Measurements from ENCODE around the gene NPTN. TPM values are rescaled to one million over a fixed set of nuclear protein-coding genes. Genes with fewer than 3 reads are reported as not detected.

The NPTN gene
- total RNA-seq, 1 donor from 2014 or later: 139 TPM

DNA sequence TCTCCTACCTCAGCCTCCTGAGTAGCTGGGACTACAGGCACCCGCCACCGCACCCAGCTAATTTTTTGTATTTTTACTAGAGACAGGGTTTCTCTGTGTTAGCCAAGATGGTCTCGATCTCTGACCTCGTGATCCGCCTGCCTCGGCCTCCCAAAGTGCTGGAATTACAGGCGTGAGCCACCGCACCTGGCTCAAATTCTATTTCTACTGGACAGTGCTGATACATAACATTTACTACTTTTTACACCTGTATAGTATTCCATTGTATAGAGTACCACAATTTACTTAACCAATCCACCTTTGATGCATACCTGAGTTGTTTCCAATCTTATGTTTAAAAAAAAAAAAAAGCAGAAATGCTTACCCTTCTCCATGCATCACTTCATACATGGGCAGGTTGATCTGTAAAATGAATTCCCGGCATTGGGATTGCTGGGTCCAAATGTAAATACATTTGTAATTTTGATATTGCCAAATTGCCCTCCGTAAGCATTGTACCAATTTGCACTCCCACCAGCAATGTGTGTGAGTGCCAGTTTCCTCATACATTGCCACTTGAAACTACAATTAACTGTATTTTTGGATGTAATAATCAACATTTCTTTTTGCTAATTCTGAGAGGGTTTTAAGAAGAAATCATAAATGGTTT is 94.5 kb downstream of the NPTN start:
- H3K9me3 ChIP-seq: no peaks in the 10 kb centered on the region
- TF ChIP-seq, protein P1, sequence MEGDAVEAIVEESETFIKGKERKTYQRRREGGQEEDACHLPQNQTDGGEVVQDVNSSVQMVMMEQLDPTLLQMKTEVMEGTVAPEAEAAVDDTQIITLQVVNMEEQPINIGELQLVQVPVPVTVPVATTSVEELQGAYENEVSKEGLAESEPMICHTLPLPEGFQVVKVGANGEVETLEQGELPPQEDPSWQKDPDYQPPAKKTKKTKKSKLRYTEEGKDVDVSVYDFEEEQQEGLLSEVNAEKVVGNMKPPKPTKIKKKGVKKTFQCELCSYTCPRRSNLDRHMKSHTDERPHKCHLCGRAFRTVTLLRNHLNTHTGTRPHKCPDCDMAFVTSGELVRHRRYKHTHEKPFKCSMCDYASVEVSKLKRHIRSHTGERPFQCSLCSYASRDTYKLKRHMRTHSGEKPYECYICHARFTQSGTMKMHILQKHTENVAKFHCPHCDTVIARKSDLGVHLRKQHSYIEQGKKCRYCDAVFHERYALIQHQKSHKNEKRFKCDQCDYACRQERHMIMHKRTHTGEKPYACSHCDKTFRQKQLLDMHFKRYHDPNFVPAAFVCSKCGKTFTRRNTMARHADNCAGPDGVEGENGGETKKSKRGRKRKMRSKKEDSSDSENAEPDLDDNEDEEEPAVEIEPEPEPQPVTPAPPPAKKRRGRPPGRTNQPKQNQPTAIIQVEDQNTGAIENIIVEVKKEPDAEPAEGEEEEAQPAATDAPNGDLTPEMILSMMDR (IDR thresholded peaks at IDR 0.05): no peak
- TF ChIP-seq POLR2AphosphoS5 (IDR thresholded peaks at IDR 0.05; ENCODE audit: insufficient read depth in 1 of 2, low read depth in 1 of 2): no peak
- no peak for TF ChIP-seq POLR2A (IDR thresholded peaks at IDR 0.05)
- H3K27ac ChIP-seq: no peak overlapping the region
- no peak overlapping the region for H3K4me3 ChIP-seq
- intact Hi-C loops (cut with DNase I): no loop called here
- no peaks in the 10 kb centered on the region for H3K4me1 ChIP-seq
- no peaks in the 10 kb centered on the region for H3K27me3 ChIP-seq
- DNase-seq (ENCODE audit: extremely low spot score in 2 of 2): no peak
- H3K36me3 ChIP-seq: no peaks in the 10 kb centered on the region

DNA sequence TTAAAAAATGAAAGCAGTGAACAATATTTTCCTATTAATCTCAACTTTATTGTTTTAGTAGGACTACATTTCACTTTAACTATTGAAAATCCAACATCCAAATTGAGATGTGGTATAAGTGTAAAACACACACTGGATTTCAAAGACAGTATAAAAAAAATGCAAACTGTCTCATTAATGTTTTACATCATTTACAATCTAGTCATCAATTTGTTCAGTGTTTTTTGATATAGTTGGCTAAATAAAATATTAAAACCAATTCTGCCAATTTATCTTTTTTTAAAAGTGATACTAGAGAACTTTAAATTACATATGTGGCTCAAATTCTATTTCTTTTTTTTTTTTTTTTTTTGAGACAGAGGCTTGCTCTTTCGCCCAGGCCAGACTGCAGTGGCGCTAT is 95.1 kb downstream of the NPTN start:
- no peak for TF ChIP-seq POLR2A (IDR thresholded peaks at IDR 0.05)
- no peaks in the 10 kb centered on the region for H3K4me1 ChIP-seq
- H3K36me3 ChIP-seq: no peaks in the 10 kb centered on the region
- no peak overlapping the region for H3K27ac ChIP-seq
- H3K4me3 ChIP-seq: no peak overlapping the region
- H3K9me3 ChIP-seq: no peaks in the 10 kb centered on the region
- no peak for DNase-seq (ENCODE audit: extremely low spot score in 2 of 2)
- no peaks in the 10 kb centered on the region for H3K27me3 ChIP-seq
- intact Hi-C loops (cut with DNase I): no loop called here

DNA sequence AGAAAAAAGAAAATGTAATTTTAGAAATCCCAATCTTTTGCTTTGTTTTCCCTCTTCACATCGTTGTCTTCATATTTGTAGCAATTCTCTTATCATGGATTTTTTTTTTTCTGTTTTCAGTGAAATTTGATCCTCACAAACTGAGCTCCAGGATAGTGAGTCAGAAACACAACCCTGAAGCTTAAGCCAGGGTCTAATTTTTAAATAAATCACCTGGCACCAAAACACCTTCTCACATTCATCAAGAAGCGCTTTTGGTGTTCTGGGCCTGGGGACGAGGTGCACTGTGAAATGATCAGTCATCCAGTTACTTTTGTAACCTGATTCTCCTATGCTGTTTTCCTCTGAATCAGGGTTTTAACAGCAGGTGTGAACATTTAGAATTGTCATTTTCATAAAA is 102.5 kb downstream of the NPTN start:
- H3K27ac ChIP-seq: no peak overlapping the region
- TF ChIP-seq POLR2A (IDR thresholded peaks at IDR 0.05) (no peak), POLR2AphosphoS5 (IDR thresholded peaks at IDR 0.05; ENCODE audit: insufficient read depth in 1 of 2, low read depth in 1 of 2) (no peak)
- TF ChIP-seq, protein P1 (IDR thresholded peaks at IDR 0.05): no peak
- H3K27me3 ChIP-seq: no peaks in the 10 kb centered on the region
- H3K4me1 ChIP-seq: no peaks in the 10 kb centered on the region
- intact Hi-C loops (cut with DNase I): no loop called here
- H3K9me3 ChIP-seq: no peaks in the 10 kb centered on the region
- no peaks in the 10 kb centered on the region for H3K36me3 ChIP-seq
- no peak for DNase-seq (ENCODE audit: extremely low spot score in 2 of 2)
- no peak overlapping the region for H3K4me3 ChIP-seq

DNA sequence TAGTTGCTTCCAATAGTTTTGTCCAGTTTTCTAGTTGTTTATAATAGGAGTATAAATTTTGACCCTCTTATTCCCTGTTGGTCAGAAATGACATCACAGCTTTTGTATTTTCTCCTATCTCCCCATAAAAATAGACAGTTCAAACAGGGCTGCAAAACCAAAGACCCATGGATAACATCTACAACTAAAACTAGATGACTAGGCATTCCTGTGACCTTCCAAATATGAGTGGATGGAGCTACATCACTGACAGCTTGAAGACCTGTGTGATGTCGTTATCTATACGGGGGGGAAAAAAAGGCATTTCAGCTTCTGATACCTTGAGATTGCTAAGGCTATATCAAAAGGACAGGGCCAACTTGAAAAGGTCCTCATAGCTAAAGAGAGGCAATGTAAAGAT is 105.6 kb downstream of the NPTN start:
- H3K4me3 ChIP-seq: no peak overlapping the region
- no peak for DNase-seq (ENCODE audit: extremely low spot score in 2 of 2)
- no peak for TF ChIP-seq POLR2A (IDR thresholded peaks at IDR 0.05)

DNA sequence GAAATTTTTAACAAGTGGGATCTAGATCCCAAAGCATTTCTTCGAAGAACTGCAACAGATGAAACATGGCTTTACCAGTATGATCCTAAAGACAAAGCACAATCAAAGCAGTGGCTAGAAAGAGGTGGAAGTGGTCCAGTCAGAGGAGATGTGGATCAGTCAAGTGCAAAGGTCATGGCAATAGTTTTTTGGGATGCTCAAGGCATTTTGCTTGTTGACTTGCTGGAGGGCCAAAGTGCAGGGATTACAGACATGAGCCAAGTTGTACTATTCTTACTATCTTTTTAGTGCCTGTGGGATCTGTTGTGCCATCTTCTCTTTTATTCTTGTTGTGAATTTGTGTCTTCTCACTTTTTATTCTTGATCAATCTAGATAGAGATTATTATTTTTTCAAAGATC is 108.3 kb downstream of the NPTN start:
- Histone ChIP-seq H3K27me3 (no peaks in the 10 kb centered on the region), H3K4me1 (no peaks in the 10 kb centered on the region), H3K27ac (no peak overlapping the region), H3K36me3 (no peaks in the 10 kb centered on the region), H3K4me3 (no peak overlapping the region), H3K9me3 (no peaks in the 10 kb centered on the region)
- TF ChIP-seq, protein P1 (IDR thresholded peaks at IDR 0.05): no peak
- TF ChIP-seq POLR2A (IDR thresholded peaks at IDR 0.05) (no peak), POLR2AphosphoS5 (IDR thresholded peaks at IDR 0.05; ENCODE audit: insufficient read depth in 1 of 2, low read depth in 1 of 2) (no peak)
- no peak for DNase-seq (ENCODE audit: extremely low spot score in 2 of 2)
- intact Hi-C loops (cut with DNase I): no loop called here

More for the DNA sequence above, 105.6 kb downstream of the NPTN start:
- Histone ChIP-seq H3K27me3 (no peaks in the 10 kb centered on the region), H3K9me3 (no peaks in the 10 kb centered on the region), H3K27ac (no peak overlapping the region), H3K36me3 (no peaks in the 10 kb centered on the region), H3K4me1 (no peaks in the 10 kb centered on the region)
- intact Hi-C loops (cut with DNase I): no loop called here

DNA sequence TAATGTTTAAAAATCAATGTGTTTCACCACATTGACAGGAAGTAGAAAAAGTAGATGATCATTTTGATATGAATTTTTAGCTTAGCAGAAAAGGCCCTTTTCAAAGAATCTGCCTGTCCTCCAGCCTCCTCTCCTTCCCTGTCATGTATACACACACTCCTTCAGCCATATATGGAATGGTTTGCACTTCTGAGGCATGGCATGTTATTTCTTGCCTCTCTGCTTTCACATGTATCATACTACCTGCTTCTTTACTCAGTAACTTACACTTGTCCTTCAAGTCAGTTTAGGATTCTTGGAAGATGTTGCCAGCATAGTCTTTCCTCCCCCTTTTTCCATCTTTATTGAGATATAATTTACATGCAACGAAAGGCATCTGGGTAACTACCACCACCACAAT is 111.2 kb downstream of the NPTN start:
- intact Hi-C loops (cut with DNase I): no loop called here

More for the DNA sequence above, 111.2 kb downstream of the NPTN start:
- TF ChIP-seq POLR2AphosphoS5 (IDR thresholded peaks at IDR 0.05; ENCODE audit: insufficient read depth in 1 of 2, low read depth in 1 of 2) (no peak), POLR2A (IDR thresholded peaks at IDR 0.05) (no peak)
- TF ChIP-seq, protein P1 (IDR thresholded peaks at IDR 0.05): no peak
- H3K36me3 ChIP-seq: no peaks in the 10 kb centered on the region
- no peak overlapping the region for H3K4me3 ChIP-seq
- no peak for DNase-seq (ENCODE audit: extremely low spot score in 2 of 2)
- no peaks in the 10 kb centered on the region for H3K27me3 ChIP-seq
- H3K27ac ChIP-seq: no peak overlapping the region
- H3K4me1 ChIP-seq: no peaks in the 10 kb centered on the region
- no peaks in the 10 kb centered on the region for H3K9me3 ChIP-seq

All from vagina (tissue), 2 donors.